NCI-H69 (cell line): ENCODE results near the gene LRRC43.
"Not testable (repeated sequence)": the region's sequence is repeated elsewhere in the genome, so short reads cannot be mapped to it uniquely, and the experiment has no call there.

Experiments used
- DNase-seq: peaks from one replicate; lab custom pipeline; 2025; lab: John Stamatoyannopoulos, UW

Gene LRRC43

DNA sequence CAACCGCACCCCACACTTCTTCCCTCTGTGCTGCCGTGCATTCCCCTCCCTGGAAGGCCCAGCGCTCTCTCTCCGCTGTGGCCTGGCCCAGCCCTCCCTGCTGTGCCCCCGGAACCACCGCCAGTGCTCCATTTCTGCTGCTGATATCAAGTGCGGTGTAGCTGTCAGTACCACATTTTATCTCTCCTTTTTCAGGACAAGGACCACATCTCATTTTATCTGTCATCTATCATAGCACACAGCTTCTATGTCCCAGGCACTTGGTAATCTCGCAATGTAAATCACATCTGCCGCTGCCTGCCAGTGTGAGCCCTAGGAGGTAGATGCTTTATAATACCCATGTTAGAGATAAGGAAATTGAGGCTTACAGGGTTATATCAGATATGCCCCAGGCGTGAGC is 27.2 kb upstream of the LRRC43 start:
- no peak for DNase-seq

DNA sequence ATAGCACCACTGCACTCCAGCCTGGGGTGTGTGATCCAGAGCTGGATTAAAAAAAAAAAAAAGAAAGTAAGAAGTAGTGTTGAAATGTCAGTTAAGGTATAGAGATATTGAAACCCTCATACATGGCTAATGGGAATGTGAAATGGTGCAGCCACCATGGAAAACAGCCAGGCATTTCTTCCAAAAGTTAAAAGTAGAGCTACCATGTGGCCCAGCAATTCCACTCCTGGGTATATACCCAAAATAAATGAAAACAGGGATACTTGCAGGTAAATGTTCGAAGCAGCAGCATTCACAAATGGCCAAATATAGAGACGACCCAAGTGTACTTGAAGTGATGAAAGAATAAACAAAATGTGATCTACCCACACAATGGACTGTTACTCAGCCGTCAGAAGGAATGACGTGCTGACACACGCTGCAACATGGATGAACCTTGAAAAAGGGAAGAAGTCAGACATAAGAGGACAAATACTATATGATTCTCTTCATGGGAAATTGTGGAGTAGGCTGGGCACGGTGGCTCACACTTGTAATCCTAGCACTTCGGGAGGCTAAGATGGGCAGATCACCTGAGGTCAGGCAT is 24.1 kb upstream of the LRRC43 start:
- DNase-seq = no peak

DNA sequence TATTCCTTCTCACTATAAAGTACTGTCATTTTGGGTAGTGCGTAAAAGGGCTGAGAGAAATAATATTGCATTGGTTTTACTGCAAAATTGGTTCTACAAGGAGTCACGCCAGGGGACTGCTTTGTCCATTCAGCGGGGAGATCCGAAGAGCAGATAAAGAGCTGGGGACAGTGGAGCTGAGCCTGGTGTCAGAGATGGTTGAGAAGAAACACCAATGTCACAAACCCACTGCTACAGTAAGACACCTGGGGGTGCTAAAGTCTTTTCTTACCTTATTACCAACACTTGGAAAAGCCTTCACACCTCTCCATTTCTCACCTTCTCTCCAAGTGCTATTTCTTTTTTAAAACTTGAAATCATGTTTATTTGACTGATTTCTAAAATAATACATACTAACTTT is 23.0 kb upstream of the LRRC43 start:
- DNase-seq = peak; percentile 47

DNA sequence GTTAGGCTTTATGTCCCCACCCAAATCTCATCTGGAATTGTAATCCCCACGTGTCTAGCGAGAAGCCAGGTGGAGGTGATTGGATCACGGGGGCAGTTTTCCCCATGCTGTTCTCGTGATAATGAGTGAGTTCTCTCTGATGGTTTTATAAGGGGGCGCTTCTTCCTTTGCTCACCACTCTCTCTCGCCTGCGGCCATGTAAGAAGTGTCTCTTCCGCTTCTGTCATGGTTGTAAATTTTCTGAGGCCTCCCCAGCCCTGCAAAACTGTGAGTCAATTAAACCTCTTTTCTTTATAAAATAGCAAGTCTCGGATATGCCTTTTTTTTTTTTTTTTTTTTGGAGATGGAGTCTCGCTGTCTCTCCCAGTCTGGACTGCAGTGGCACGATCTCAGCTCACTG is 22.2 kb upstream of the LRRC43 start:
- no peak for DNase-seq

DNA sequence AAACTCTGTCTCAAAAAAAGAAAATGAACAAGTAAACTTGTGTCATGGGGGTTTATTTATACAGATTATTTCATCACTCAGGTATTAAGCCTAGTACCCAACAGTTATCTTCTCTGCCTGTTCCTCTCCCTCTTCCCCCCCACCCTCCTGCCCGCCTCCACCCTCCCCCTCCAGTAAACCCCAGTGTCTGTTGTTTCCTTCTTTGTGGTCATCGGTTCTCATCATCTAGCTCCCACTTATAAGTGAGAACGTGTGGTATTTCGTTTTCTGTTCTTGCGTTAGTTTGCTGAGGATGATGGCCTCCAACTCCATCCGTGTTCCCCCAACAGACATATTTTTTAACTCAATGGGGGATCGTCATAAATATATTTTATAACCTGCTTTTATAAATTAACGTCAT is 21.2 kb upstream of the LRRC43 start:
- DNase-seq = no peak

DNA sequence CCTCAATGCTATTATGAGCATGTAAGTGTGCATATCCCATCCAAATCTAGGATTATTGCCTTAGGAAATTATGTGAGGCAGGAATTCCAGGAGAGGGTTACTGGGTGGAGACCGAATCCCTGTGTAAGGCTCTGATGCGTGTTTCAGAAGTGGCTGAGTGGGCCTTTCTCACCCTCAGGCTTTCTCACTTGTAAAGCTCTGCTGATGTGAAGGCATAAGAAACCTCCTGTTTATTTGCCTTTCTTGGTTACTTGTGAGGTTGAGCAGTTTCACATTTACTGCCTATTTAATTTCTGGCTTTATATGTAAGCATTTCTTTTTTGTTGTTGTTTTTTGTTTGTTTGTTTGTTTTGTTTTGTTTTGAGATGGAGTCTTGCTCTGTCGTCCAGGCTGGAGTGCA is 19.9 kb upstream of the LRRC43 start:
- DNase-seq = no peak

GRCh38 chr12:122166422-122167349 is 16.2 kb upstream of the LRRC43 start:
- DNase-seq = no peak

GRCh38 chr12:122167356-122167925 is 15.5 kb upstream of the LRRC43 start:
- no peak for DNase-seq

DNA sequence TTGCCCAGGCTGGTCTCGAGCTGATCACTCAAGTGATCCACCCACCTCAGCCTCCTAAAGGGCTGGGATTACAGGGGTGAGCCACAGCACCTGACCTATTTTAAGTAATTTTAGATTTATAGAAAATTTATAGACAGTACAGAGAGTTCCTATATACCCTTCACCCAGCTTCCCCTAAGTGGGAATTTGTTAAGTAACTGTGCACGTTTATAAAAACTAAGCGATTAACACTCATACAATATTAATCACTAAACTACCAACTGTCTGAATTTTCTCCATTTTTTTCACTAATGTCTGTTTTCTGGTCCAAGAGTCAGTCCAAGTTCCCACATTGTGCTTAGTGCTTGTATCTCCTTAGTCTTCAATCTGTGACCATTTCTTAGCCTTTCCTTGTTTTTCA is 14.4 kb upstream of the LRRC43 start:
- no peak for DNase-seq

DNA sequence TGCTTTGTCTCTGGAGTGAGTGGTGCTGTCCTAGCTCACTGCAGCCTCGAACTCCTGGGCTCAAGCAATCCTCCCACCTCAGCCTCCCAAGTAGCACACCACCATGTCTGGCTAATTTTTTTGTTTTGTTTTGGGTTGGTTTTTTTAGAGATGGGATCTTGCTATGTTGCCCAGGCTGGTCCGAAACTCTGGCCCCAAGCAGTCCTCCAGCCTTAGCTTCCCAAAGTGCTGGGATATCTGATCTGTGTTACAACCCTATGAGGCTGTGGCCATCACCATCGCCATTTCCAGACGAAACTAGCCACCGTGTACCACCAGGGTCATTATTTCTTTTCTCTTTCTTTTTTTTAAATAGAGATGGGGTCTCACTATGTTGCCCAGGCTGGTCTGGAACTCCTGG is 11.5 kb upstream of the LRRC43 start:
- DNase-seq = no peak

DNA sequence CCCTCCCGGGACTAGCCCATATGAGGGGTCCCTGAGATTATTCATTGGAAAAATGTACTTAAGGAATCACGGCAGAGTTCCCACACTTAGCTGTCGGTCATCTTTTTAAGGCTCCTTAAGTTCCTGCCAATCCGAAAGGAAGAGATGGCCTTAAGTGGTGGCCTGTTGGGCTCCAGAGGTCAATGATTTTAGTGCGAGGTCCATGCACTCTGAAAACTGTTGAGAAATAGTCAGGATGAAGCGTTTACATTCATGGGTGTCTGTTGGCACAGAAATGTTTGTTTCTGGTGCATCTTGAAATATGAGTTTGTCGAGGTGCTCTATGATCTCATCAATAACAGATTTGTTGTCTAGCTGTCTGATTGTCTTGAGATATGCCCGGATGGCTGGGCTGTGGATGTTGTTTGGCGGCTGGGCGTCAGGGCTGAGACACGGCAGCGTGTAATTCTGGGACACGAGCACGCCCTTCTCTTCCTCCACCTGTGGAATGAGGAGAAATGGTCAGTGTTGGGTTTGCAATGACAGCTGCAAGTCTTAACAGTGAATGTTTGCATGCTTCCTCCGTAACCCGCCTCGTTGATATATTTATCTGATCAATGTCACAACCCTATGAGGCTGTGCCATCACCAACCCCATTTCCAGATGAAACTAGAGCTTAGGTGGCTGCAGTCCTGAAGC is 10.5 kb upstream of the LRRC43 start:
- no peak for DNase-seq

GRCh38 chr12:122174155-122174845 is 8.6 kb upstream of the LRRC43 start, which contains the start of gene IL31:
Gene IL31 (minus strand): TSS chr12:122174221. CDS start chr12:122174172, 49 bp downstream.
- DNase-seq = peak; percentile 40

DNA sequence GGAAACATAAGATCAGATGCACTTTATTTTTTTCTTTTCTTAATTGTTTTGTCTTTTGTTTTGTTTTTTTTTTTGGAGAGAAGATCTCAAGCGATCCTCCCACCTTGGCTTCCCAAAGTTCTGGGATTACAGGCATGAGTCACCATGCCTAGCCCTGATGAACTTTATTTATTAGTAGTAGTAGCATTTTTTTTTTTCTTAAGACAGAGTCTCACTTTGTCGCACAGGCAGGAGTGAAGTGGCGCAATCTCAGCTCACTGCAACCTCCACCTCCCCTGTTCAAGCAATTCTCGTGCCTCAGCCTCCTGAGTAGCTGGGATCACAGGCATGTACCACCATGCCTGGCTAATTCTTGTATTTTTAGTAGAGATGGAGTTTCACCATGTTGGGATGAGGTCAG is 6.5 kb upstream of the LRRC43 start:
- DNase-seq = not testable (repeated sequence)

- DNase-seq = peak; percentile 37
Measured at GRCh38 chr12:122183588-122183940, 641 bp downstream of the LRRC43 start.

DNA sequence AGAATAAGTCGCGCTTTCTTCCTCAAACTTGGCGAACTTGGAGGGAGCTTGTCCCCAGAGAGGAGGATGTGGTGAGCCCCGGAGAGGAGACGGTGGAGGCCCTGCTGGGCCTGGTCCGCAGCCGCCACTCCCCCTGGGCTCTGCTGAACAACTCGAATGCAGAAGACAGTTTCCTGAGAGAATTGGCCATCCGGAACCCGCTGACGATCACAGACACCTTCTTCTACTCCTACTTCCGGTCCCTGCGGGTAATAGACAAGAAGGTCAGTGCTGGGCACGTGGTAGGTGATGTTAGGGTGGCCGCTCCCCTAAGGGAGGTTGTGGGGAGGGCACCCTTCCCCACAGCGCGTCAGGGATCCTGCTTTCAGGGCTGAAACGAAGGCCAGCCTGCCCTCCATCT is 1.6 kb downstream of the LRRC43 start:
- DNase-seq = no peak

DNA sequence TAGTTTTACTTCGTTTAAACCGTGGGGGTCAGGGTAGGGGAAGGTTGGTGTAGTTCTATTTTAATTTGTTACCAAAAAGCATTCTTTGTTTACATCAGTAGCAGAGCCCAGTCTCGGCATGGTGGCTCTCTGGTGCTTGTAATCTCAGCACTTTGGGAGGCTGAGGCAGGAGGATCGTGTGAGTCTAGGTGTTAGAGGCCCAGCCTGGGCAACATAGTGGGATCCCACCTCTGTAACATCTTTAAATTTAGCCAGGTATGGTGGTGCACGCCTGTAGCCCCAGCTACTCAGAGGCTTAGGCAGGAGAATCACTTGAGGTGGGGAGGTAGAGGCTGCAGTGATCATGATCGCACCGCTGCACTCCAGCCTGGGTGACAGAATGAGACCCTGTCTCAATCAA is 2.2 kb downstream of the LRRC43 start:
- no peak for DNase-seq

DNA sequence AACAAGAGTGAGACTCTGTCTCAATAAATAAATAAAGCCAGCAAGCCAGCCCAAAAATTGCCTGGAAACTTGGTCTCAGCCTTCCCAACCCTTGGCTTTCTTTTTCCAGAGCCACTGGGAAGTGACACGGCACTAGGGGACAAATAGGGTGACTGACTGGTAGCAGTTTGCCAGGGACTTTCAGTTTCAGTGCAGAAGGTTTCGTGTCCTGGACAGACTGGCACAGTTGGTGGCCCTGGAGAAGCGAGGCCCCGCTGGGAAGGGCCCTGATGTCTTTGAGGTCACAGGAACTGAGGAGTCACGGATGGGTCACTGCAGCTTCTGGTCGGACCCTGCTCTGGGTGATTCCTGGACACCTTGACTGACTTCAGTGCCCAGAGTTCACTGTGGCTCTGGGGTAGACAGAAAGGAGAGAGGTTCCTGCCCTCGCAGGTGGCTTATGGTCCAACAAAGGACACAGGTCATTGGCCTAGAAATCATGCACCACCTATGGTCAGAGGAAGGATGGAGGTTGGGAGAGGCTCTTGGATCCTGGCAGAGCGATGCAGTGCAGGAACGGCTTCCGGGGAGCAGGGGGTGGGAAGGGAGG is 2.7 kb downstream of the LRRC43 start:
- no peak for DNase-seq

DNA sequence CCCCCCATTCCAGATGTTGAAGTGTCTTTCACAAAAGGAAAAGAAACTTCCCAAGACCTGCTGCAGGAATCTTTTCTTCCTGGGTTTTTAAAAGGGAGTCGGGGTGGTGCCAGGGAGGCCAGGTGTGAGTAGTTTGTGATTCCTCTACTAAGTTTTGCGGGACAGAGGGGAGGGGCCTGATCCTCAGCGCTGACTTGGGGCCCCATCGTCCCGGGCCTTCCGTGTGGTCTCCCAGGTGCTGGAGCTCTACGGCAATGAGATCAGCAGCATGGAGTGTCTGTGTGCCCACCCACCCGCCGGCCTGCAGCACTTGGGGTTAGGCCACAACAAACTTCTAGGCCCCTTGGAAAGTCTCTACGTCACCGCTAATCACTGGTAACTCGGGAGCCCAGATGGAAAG is 4.5 kb downstream of the LRRC43 start:
- DNase-seq = no peak

GRCh38 chr12:122189626-122190475 is 6.9 kb downstream of the LRRC43 start:
- DNase-seq = no peak

DNA sequence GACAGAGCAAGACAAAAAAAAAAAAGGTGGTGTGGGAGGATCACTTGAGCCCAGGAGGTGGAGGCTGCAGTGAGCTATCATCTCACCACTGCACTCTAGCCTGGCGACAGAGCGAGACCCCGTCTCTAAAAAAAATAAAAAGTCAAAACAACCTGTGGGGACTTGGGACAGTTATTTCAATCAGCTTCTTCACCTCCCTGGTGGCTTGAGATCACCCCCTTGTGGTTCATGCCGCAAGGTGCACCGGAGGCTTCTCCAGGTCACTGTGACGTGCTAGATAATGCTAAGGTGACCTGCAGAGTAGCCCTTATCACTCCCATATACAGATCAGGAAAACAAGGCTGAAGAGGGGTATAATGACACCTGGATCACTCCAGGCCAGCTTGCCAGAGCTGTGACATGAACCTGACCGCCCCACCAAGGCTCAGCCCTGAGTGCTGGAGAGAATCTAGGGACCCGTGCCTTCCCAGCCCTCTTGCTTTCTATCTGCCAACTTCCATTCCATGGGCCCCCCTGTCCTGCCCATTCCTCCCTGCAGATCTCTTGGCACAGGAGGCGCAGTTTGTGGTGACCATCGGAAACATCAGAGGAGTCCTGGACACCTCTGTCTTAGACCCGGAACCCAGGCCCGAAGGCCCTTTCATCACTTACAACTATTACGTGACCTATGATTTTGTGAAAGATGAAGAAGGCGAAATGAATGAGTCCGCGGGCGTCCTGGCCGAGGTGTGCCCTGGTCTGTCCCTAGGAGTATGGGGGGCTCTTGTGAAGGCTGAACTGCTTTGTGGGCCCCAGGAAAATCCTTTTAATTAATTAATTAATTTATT is 8.1 kb downstream of the LRRC43 start:
- peak; percentile 73 for DNase-seq
